Trophoblast cell (in vitro differentiated cells and primary cell): ENCODE results near the gene GABRA5.

Source experiments
- DNase-seq, 2 donors: peaks; one replicate each; pipeline ENCODE4 v3.0.0-alpha.2; 2016
- H2AFZ ChIP-seq: 2 replicates; pipeline ENCODE4 v1.6.1; 2013; ENCODE audit warnings: low read length, moderate library complexity, mild to moderate bottlenecking; ENCODE audit not compliant: insufficient read depth, poor library complexity
- H2AK5ac ChIP-seq: 2 replicates; pipeline ENCODE4 v1.6.1; 2013; ENCODE audit warnings: mild to moderate bottlenecking, low read length
- H2BK120ac ChIP-seq: 2 replicates; pipeline ENCODE4 v1.6.1; 2013; ENCODE audit warnings: low read length, mild to moderate bottlenecking, moderate library complexity; ENCODE audit not compliant: insufficient read depth, poor library complexity
- H2BK12ac ChIP-seq: 2 replicates; pipeline ENCODE4 v1.6.1; 2013; ENCODE audit warnings: mild to moderate bottlenecking, low read length, moderate library complexity
- H2BK5ac ChIP-seq: 2 replicates; pipeline ENCODE4 v1.6.1; 2013; ENCODE audit warnings: low read length, low read depth, moderate library complexity, mild to moderate bottlenecking; ENCODE audit not compliant: poor library complexity
- H3K14ac ChIP-seq: 2 replicates; pipeline ENCODE4 v1.6.1; 2013; ENCODE audit warnings: mild to moderate bottlenecking, low read length
- H3K18ac ChIP-seq: 2 replicates; pipeline ENCODE4 v1.6.1; 2013; ENCODE audit warnings: mild to moderate bottlenecking, low read length
- H3K23ac ChIP-seq: 2 replicates; pipeline ENCODE4 v1.6.1; 2013; ENCODE audit warnings: low read length
- H3K27ac ChIP-seq: 2 replicates; pipeline ENCODE4 v1.5.1; 2013; ENCODE audit warnings: low read depth, mild to moderate bottlenecking, inconsistent platforms, low read length, moderate library complexity
- H3K27me3 ChIP-seq: 2 replicates; pipeline ENCODE4 v1.6.1; 2013; ENCODE audit warnings: inconsistent platforms, mild to moderate bottlenecking, low read length, moderate library complexity; ENCODE audit not compliant: insufficient read depth
- H3K36me3 ChIP-seq, 2 experiments: 1 replicate in 1 of 2; 2 replicates in 1 of 2; pipeline ENCODE4 v1.6.1; 2013; ENCODE audit warnings: low read length in 2 of 2, mild to moderate bottlenecking in 2 of 2, moderate library complexity in 1 of 2; ENCODE audit not compliant: insufficient read depth in 2 of 2, control insufficient read depth in 1 of 2
- H3K4ac ChIP-seq: 2 replicates; pipeline ENCODE4 v1.6.1; 2013; ENCODE audit warnings: low read depth, mild to moderate bottlenecking, low read length, moderate library complexity
- H3K4me1 ChIP-seq, 2 experiments: 1 replicate in 1 of 2; 2 replicates in 1 of 2; pipeline ENCODE4 v1.6.1; 2013; ENCODE audit warnings: low read length in 2 of 2, mild to moderate bottlenecking in 2 of 2, moderate library complexity in 1 of 2; ENCODE audit not compliant: insufficient read depth in 2 of 2, control insufficient read depth in 1 of 2
- H3K4me2 ChIP-seq: 2 replicates; pipeline ENCODE4 v1.6.1; 2013; ENCODE audit warnings: inconsistent platforms, mild to moderate bottlenecking, low read length, moderate library complexity
- H3K4me3 ChIP-seq: 2 replicates; pipeline ENCODE4 v1.5.1; 2013; ENCODE audit warnings: mild to moderate bottlenecking, low read depth, low read length, inconsistent platforms
- H3K79me1 ChIP-seq: one replicate; pipeline ENCODE4 v1.6.1; 2013; ENCODE audit warnings: low read length
- H3K79me2 ChIP-seq: 2 replicates; pipeline ENCODE4 v1.6.1; 2013; ENCODE audit warnings: low read length, mild to moderate bottlenecking; ENCODE audit not compliant: control insufficient read depth, insufficient read depth, poor library complexity
- H3K9ac ChIP-seq: 2 replicates; pipeline ENCODE4 v1.6.1; 2013; ENCODE audit warnings: mild to moderate bottlenecking, low read length
- H3K9me3 ChIP-seq: 2 replicates; pipeline ENCODE4 v1.6.1; 2013; ENCODE audit warnings: low read depth, mild to moderate bottlenecking, control low read depth, inconsistent platforms, low read length; ENCODE audit not compliant: insufficient read depth
- H4K12ac ChIP-seq: 2 replicates; pipeline ENCODE4 v1.6.1; 2013; ENCODE audit warnings: low read depth, mild to moderate bottlenecking, low read length, moderate library complexity
- H4K8ac ChIP-seq: 2 replicates; pipeline ENCODE4 v1.6.1; 2013; ENCODE audit warnings: low read depth, mild to moderate bottlenecking, low read length, moderate library complexity
- H4K91ac ChIP-seq: one replicate; pipeline ENCODE4 v1.6.1; 2013; ENCODE audit warnings: low read depth, mild to moderate bottlenecking, low read length, moderate library complexity
- WGBS: extraction: QIAGEN DNeasy Blood & Tissue Kit; methylation state at CpG from one replicate; pipeline ENCODE4 v1.1.7; 2013; ENCODE audit warnings: missing lambda C conversion rate; ENCODE audit not compliant: insufficient read length, insufficient coverage; ENCODE audit errors: extremely low coverage; 5-methylcytosine and 5-hydroxymethylcytosine counted together

GABRA5 gene

GRCh38 chr15:26910715-26911114 is 43.9 kb downstream of the GABRA5 start:
- Histone ChIP-seq H3K4ac (no peak overlapping the region), H2BK5ac (no peak overlapping the region), H3K9ac (no peak overlapping the region), H3K18ac (no peak overlapping the region), H3K9me3 (peaks cover 1% of the 10 kb centered on the region), H3K23ac (no peak overlapping the region), H2AK5ac (no peak overlapping the region), H3K36me3 (no peaks in the 10 kb centered on the region), H4K91ac (no peak overlapping the region), H3K27me3 (no peaks in the 10 kb centered on the region), H2AFZ (no peak overlapping the region), H4K8ac (no peak overlapping the region), H3K79me2 (no peaks in the 10 kb centered on the region), H2BK12ac (no peak overlapping the region), H4K12ac (no peak overlapping the region), H3K79me1 (no peaks in the 10 kb centered on the region), H3K4me3 (no peak overlapping the region), H2BK120ac (no peak overlapping the region), H3K27ac (no peak overlapping the region), H3K4me1 (no peaks in the 10 kb centered on the region), H3K14ac (no peak overlapping the region), H3K4me2 (no peak overlapping the region)
- DNase-seq, result no peak
- WGBS, result no CpG with 5 or more reads among the region's 4 CpGs

DNA sequence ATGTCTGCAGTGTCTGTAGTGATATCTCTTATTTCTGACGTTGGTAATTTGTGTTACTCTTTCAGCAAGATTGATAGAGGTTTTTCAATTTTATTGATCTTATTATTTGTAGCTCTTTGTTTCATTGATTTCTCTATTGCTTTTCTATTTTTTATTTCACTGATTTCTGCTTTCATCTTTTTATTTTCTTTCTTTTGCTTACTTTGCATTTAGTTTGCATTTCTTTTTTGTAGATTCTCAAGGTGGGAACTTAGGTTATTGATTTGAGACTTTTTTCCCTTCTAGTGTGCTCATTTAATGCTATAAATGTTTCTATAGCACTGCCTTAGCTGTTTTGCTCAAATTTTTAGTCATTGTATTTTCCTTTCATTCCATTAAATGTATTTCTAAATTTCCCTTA is 54.6 kb downstream of the GABRA5 start:
- no peaks in the 10 kb centered on the region for H3K27me3 ChIP-seq
- no CpG with 5 or more reads among the region's 1 CpG for WGBS
- no peak for DNase-seq

DNA sequence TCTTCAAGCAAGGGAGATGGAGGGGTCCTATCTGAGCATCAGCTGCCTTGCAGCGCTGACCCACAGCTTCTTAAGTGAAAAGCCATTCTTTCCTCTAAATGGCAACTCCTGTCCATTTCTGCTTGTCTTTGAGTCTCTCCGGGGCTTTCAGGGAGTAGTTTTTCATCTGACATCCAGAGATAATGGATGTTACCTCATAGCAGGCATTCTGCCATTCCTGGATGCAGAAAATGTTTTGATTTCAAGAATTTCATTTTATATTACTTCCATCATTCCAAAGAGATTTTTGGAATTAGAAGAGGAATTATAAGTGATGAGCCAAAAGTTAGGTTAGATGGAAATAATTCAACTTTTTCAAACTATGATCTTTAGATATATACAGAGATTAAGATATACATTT is 59.2 kb downstream of the GABRA5 start:
- Histone ChIP-seq H2BK120ac (no peak overlapping the region), H4K91ac (no peak overlapping the region), H3K4me1 (no peaks in the 10 kb centered on the region), H3K9me3 (no peaks in the 10 kb centered on the region), H2AFZ (no peak overlapping the region), H2AK5ac (no peak overlapping the region), H3K4me2 (no peak overlapping the region), H3K27me3 (no peaks in the 10 kb centered on the region), H2BK12ac (no peak overlapping the region), H3K9ac (no peak overlapping the region), H3K79me1 (no peaks in the 10 kb centered on the region), H3K14ac (no peak overlapping the region), H3K79me2 (no peaks in the 10 kb centered on the region), H4K8ac (no peak overlapping the region), H3K23ac (no peak overlapping the region), H3K27ac (no peak overlapping the region), H3K18ac (no peak overlapping the region), H4K12ac (no peak overlapping the region), H2BK5ac (no peak overlapping the region), H3K36me3 (no peaks in the 10 kb centered on the region), H3K4ac (no peak overlapping the region), H3K4me3 (no peak overlapping the region)
- no peak for DNase-seq
- no CpG with 5 or more reads among the region's 2 CpGs for WGBS

More for the DNA sequence above, 54.6 kb downstream of the GABRA5 start:
- Histone ChIP-seq H3K36me3 (no peaks in the 10 kb centered on the region), H3K23ac (no peak overlapping the region), H2BK12ac (no peak overlapping the region), H3K4me1 (no peaks in the 10 kb centered on the region), H2BK120ac (no peak overlapping the region), H3K4me3 (no peak overlapping the region), H3K14ac (no peak overlapping the region), H2BK5ac (no peak overlapping the region), H3K9ac (no peak overlapping the region), H2AFZ (no peak overlapping the region), H3K27ac (no peak overlapping the region), H4K12ac (no peak overlapping the region), H3K79me1 (no peaks in the 10 kb centered on the region), H3K9me3 (no peaks in the 10 kb centered on the region), H3K4ac (no peak overlapping the region), H3K18ac (no peak overlapping the region), H4K91ac (no peak overlapping the region), H2AK5ac (no peak overlapping the region), H3K4me2 (no peak overlapping the region), H3K79me2 (no peaks in the 10 kb centered on the region), H4K8ac (no peak overlapping the region)

DNA sequence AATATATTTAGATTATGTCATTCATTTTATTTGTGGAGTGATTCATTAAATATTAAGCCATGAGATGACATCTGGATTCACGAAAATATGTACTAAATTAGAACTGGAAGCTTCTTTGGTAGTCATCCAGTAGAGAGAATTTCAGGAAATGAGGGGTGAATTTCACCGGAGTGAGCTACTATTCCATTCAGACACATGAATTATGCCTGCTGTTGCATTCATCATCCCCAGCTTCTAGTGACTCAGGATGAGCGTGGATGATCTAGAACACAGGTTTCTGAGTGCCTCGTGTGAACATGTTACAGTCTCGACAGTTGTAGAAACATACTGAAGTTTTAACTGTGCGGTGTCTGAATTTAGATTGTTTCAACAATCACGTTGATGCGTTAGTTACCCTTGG is 61.2 kb downstream of the GABRA5 start:
- Histone ChIP-seq H2AK5ac (no peak overlapping the region), H3K27me3 (no peaks in the 10 kb centered on the region), H4K12ac (no peak overlapping the region), H3K4ac (no peak overlapping the region), H3K9me3 (no peaks in the 10 kb centered on the region), H3K79me1 (no peaks in the 10 kb centered on the region), H3K27ac (no peak overlapping the region), H3K14ac (no peak overlapping the region), H4K91ac (no peak overlapping the region), H3K4me1 (no peaks in the 10 kb centered on the region), H3K36me3 (no peaks in the 10 kb centered on the region), H3K9ac (no peak overlapping the region), H2BK5ac (no peak overlapping the region), H3K23ac (no peak overlapping the region), H3K4me3 (no peak overlapping the region), H3K18ac (no peak overlapping the region), H2BK12ac (no peak overlapping the region), H3K4me2 (no peak overlapping the region), H2AFZ (no peak overlapping the region), H4K8ac (no peak overlapping the region), H3K79me2 (no peaks in the 10 kb centered on the region), H2BK120ac (no peak overlapping the region)
- no CpG with 5 or more reads among the region's 8 CpGs for WGBS
- no peak for DNase-seq
